HepG2 (cell line): ENCODE measurements around the gene RBM28. TPM values are rescaled to one million over a fixed set of nuclear protein-coding genes. Genes with fewer than 3 reads are reported as not detected.

Experiments
- ATAC-seq: fragments of 200-7000 bp; cut with Tn5 transposase; 3 replicates; pipeline ENCODE4 v1.9.1; 2020; ENCODE audit warnings: mild to moderate bottlenecking, moderate library complexity
- BruUV-seq: library from RNA; stranded (reverse); fragments of 400-500 nt; replicated peaks from 2 replicates; lab custom pipeline; 2021; lab: Mats Ljungman, UMichigan
- CTCF ChIA-PET: fragments of 300-600 bp; formaldehyde crosslinking; extraction: SDS; loops from one replicate; lab custom pipeline; 2021; ENCODE audit warnings: low total read pairs, inconsistent platforms, low intra/inter-chr PET ratio; lab: Yijun Ruan, JAX
- POLR2A ChIA-PET: fragments of 350-600 bp; sonication (Branson Sonifier 250); formaldehyde crosslinking; loops from one replicate; lab custom pipeline; 2020; ENCODE audit warnings: antibody characterized with exemption, inconsistent platforms; lab: Yijun Ruan, JAX
- DNase-seq: peaks from one replicate; pipeline ENCODE4 v3.0.0-alpha.2; 2015; ENCODE audit warnings: low spot score
- FAIRE-seq: peaks from 3 replicates; lab custom pipeline; 2011; peaks lifted over from hg19 to GRCh38; lab: Jason Lieb, UNC
- H2AFZ ChIP-seq: one replicate; pipeline ENCODE4 v1.6.1; 2011; ENCODE audit warnings: low read length, inconsistent platforms
- H3K27ac ChIP-seq: fragments of 300-600 bp; 3 replicates; pipeline ENCODE4 v1.8.0; 2011; ENCODE audit warnings: mixed run types, mild to moderate bottlenecking, mixed read lengths, low read length, inconsistent platforms; ENCODE audit not compliant: insufficient read depth; ENCODE audit errors: extremely low read length
- H3K27me3 ChIP-seq, 2 experiments: fragments of 200-600 bp in 1 of 2; 2 replicates in 1 of 2; 3 replicates in 1 of 2; pipeline versions ENCODE4 v1.6.0 to v1.8.0; 2011; ENCODE audit warnings: low read length in 2 of 2, mild to moderate bottlenecking in 2 of 2, moderate library complexity in 2 of 2, inconsistent platforms in 1 of 2; ENCODE audit not compliant: insufficient read depth in 2 of 2, control insufficient read depth in 1 of 2
- H3K36me3 ChIP-seq, 2 experiments: fragments of 200-600 bp in 1 of 2; replicated peaks in 1 of 2; 2 replicates in 1 of 2; 3 replicates in 1 of 2; pipeline versions ENCODE4 v1.5.1 to v1.8.0; 2011; ENCODE audit warnings: low read length in 2 of 2, inconsistent platforms in 1 of 2; ENCODE audit not compliant: insufficient read depth in 2 of 2, control insufficient read depth in 1 of 2
- H3K4me1 ChIP-seq: 2 replicates; pipeline ENCODE4 v1.5.1; 2012; ENCODE audit warnings: low read length, inconsistent platforms; ENCODE audit not compliant: insufficient read depth
- H3K4me2 ChIP-seq: 2 replicates; pipeline ENCODE4 v1.6.0; 2011; ENCODE audit warnings: low read depth, low read length, inconsistent platforms
- H3K4me3 ChIP-seq, 3 experiments: fragments of 200-600 bp in 1 of 3; sonication (generic), shearing (Covaris generic) in 1 of 3; replicated peaks in 1 of 3; 2 replicates each; pipeline ENCODE4 v1.5.1; 2011 to 2016; ENCODE audit warnings: low read length in 3 of 3, inconsistent platforms in 2 of 3, low read depth in 2 of 3, mild to moderate bottlenecking in 2 of 3, control low read depth in 1 of 3, mixed read lengths in 1 of 3; ENCODE audit not compliant: insufficient read depth in 1 of 3
- H3K79me2 ChIP-seq: one replicate; pipeline ENCODE4 v1.6.1; 2011; ENCODE audit warnings: low read length, inconsistent platforms; ENCODE audit not compliant: insufficient read depth
- H3K9ac ChIP-seq: 2 replicates; pipeline ENCODE4 v1.6.0; 2011; ENCODE audit warnings: mild to moderate bottlenecking, low read depth, low read length, inconsistent platforms; ENCODE audit not compliant: insufficient read depth
- H3K9me3 ChIP-seq: 2 replicates; pipeline ENCODE4 v1.5.1; 2012; ENCODE audit warnings: mild to moderate bottlenecking, low read length
- H4K20me1 ChIP-seq: 2 replicates; pipeline ENCODE4 v1.6.0; 2011; ENCODE audit warnings: inconsistent platforms, mild to moderate bottlenecking, low read length, moderate library complexity; ENCODE audit not compliant: insufficient read depth
- AGO2 ChIP-seq: fragments of 200-400 bp; formaldehyde crosslinking; optimal IDR thresholded peaks from 2 replicates; pipeline ENCODE3; 2017; ENCODE audit warnings: mild to moderate bottlenecking, low read depth, low read length, moderate library complexity
- HDAC6 ChIP-seq: fragments of 200-600 bp; sonication (generic); IDR thresholded peaks from 2 replicates; pipeline ENCODE4 v1.7.0; 2017; ENCODE audit warnings: mild to moderate bottlenecking, antibody characterized with exemption, low read length, low read depth
- MAZ ChIP-seq, 2 experiments: sonication (generic) in 1 of 2; formaldehyde crosslinking in 1 of 2; IDR thresholded peaks; 2 replicates each; pipeline versions ENCODE4 v1.5.0 to v1.6.1; 2012 to 2020; ENCODE audit warnings: low read depth in 2 of 2, mild to moderate bottlenecking in 2 of 2, borderline replicate concordance in 1 of 2, improper control_type of control experiment in 1 of 2, low read length in 1 of 2, missing genetic modification reagents in 1 of 2, moderate library complexity in 1 of 2
- MIER2 ChIP-seq: IDR thresholded peaks from 2 replicates; pipeline ENCODE4 v1.6.1; 2016; ENCODE audit warnings: missing biosample characterization, missing genetic modification reagents
- PHF8 ChIP-seq: sonication (generic); formaldehyde crosslinking; IDR thresholded peaks from 2 replicates; pipeline ENCODE4 v1.5.0; 2020; ENCODE audit warnings: missing genetic modification reagents
- PPARG ChIP-seq: conservative IDR thresholded peaks from 2 replicates; pipeline ENCODE4 v1.6.1; 2016; ENCODE audit warnings: missing biosample characterization, missing genetic modification reagents
- SRSF9 ChIP-seq: fragments of 200-400 bp; formaldehyde crosslinking; IDR thresholded peaks from 2 replicates; pipeline ENCODE4 v1.6.1; 2018; ENCODE audit warnings: borderline replicate concordance, mild to moderate bottlenecking, low read depth, low read length; ENCODE audit not compliant: insufficient read depth, poor library complexity, severe bottlenecking
- ZBTB7B ChIP-seq: sonication (generic); formaldehyde crosslinking; IDR thresholded peaks from 2 replicates; pipeline ENCODE4 v1.4.0; 2020; ENCODE audit warnings: missing genetic modification reagents
- ZFX ChIP-seq: sonication (generic); formaldehyde crosslinking; IDR thresholded peaks from 2 replicates; pipeline ENCODE4 v1.4.0; 2020; ENCODE audit warnings: mild to moderate bottlenecking, low read depth, missing genetic modification reagents, moderate library complexity
- ZNF234 ChIP-seq: sonication (generic); formaldehyde crosslinking; conservative IDR thresholded peaks from 2 replicates; pipeline ENCODE4 v1.5.1; 2020; ENCODE audit warnings: mild to moderate bottlenecking, missing genetic modification reagents
- ZNF570 ChIP-seq: sonication (generic); formaldehyde crosslinking; IDR thresholded peaks from 2 replicates; pipeline ENCODE4 v1.4.0; 2020; ENCODE audit warnings: mild to moderate bottlenecking, missing genetic modification reagents, borderline replicate concordance
- ZNF775 ChIP-seq: sonication (generic); formaldehyde crosslinking; IDR thresholded peaks from 2 replicates; pipeline ENCODE4 v1.4.0; 2020; ENCODE audit warnings: missing genetic modification reagents, mild to moderate bottlenecking, moderate library complexity, borderline replicate concordance
- ZSCAN31 ChIP-seq: sonication (generic); formaldehyde crosslinking; IDR thresholded peaks from 2 replicates; pipeline ENCODE4 v1.5.0; 2020; ENCODE audit warnings: low read depth, mild to moderate bottlenecking, missing genetic modification reagents
- WGBS: methylation state at CpG from one replicate; pipeline ENCODE4 v1.1.6; 2017; ENCODE audit warnings: low lambda C conversion rate; 5-methylcytosine and 5-hydroxymethylcytosine counted together
- in situ Hi-C: cut with HindIII; loops from 2 replicates; pipeline ENCODE4 v1.10.0; 2017; ENCODE audit warnings: low pct_unique_long_range_greater_than_20kb; ENCODE audit not compliant: extremely low pct_ligation_motif_present
- intact Hi-C: fragments of 100-400 bp; cut with micrococcal nuclease; formaldehyde crosslinking; loops from one replicate; pipeline ENCODE4 v1.10.0; 2022; ENCODE audit not compliant: unreplicated experiment
- polyA plus RNA-seq, 8 experiments: library from polyadenylated mRNA; depleted of rRNA in 3 of 8; stranded (reverse) in 7 of 8; unstranded in 1 of 8; fragments of >200 nt; fragmentation: Illumina TruSeq in 4 of 8; extraction: Trizol in 4 of 8; gene quantifications; 2 replicates each; pipeline versions ENCODE4 v1.2.1 to v1.2.3, GENCODE V29; 2011 to 2016; ENCODE audit warnings: low read depth in 4 of 8, missing spikeins in 1 of 8, mixed read lengths in 1 of 8; ENCODE audit not compliant: insufficient read depth in 1 of 8
- total RNA-seq, 5 experiments: library from RNA; depleted of rRNA; stranded (reverse); fragments of >200 nt; fragmentation: Illumina TruSeq; extraction: Trizol; gene quantifications; 2 replicates each; pipeline ENCODE4 v1.2.3, GENCODE V29; 2016; ENCODE audit warnings: low read depth in 1 of 5
- TF ChIP-seq, protein P1 (sequence below): sonication (generic); formaldehyde crosslinking; IDR thresholded peaks from 2 replicates; pipeline ENCODE4 v1.9.0; 2021; ENCODE audit warnings: missing genetic modification reagents, borderline replicate concordance
- TF ChIP-seq, protein P2 (sequence below): sonication (generic); formaldehyde crosslinking; IDR thresholded peaks from 2 replicates; pipeline ENCODE4 v1.8.1; 2023; ENCODE audit warnings: missing genetic modification reagents, mild to moderate bottlenecking, borderline replicate concordance
- TF ChIP-seq, protein P3 (sequence below): sonication (generic); formaldehyde crosslinking; IDR thresholded peaks from 2 replicates; pipeline ENCODE4 v1.8.0; 2022; ENCODE audit warnings: missing genetic modification reagents, mild to moderate bottlenecking, inconsistent platforms, borderline replicate concordance
- TF ChIP-seq, protein P4 (sequence below): IDR thresholded peaks from 2 replicates; pipeline ENCODE4 v1.6.1; 2012; ENCODE audit warnings: inconsistent platforms
- TF ChIP-seq, protein P5 (sequence below): sonication (generic); formaldehyde crosslinking; IDR thresholded peaks from 2 replicates; pipeline ENCODE4 v1.8.0; 2022; ENCODE audit warnings: missing genetic modification reagents, low read depth, mild to moderate bottlenecking, borderline replicate concordance

RBM28 gene
- total and polyA plus RNA-seq, 2 of the 13 experiments (the other 11 are each of a cell fraction or from before 2014, with no cell fraction given): 20.5 to 49.0 TPM

DNA sequence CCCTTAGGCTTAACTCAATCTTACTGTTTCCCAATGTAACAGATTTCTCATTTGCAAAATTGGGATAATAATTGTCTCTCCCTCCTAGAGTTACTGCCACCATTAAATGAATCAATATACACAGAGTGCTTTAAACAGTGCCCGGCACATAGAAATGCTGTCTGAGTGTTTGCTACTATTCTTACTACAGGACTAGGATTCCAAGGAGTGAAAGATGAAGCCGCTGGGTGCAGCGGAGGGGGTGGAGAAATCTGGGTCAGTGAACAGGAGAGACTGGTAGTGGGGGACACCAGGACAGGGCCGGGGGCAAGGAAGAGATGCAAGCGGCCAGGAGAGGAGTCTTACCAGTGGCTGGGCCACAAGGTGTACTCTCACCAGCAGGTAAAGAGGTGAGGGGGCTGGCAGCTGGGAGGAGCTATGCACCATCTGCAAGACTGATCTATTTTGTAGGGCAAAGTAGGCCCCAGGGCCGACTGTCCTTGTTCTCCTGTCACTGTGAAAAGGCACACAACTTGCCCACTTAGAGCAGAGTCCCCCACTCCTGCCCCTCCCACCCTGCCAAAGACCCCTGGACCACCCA lies 36.3 kb upstream of the RBM28 start:
- no peak for DNase-seq
- BruUV-seq: no TSS peak
- H3K27ac ChIP-seq: no peak overlapping the region
- H2AFZ ChIP-seq: no peak overlapping the region
- FAIRE-seq: no peak
- no peak for ATAC-seq
- ChIA-PET POLR2A (no interaction called here), CTCF (no interaction called here)
- no peaks in the 10 kb centered on the region for H3K36me3 ChIP-seq
- H3K79me2 ChIP-seq: no peaks in the 10 kb centered on the region
- in situ Hi-C loops: loop anchor here (5.0 kb wide), 1 partner anchor 33 kb away; no protein-coding TSS in a partner anchor
- intact Hi-C loops: no loop called here
- no peaks in the 10 kb centered on the region for H3K4me1 ChIP-seq
- no peak overlapping the region for H3K4me3 ChIP-seq
- no peak overlapping the region for H3K4me2 ChIP-seq
- no peak for TF ChIP-seq MAZ (IDR thresholded peaks at IDR 0.05; ENCODE audit: borderline replicate concordance, low read depth, low read length)
- TF ChIP-seq MAZ (CRISPR knock-in tag; IDR thresholded peaks at IDR 0.05; ENCODE audit: low read depth): no peak
- TF ChIP-seq ZSCAN31: no peak
- TF ChIP-seq, protein P1, sequence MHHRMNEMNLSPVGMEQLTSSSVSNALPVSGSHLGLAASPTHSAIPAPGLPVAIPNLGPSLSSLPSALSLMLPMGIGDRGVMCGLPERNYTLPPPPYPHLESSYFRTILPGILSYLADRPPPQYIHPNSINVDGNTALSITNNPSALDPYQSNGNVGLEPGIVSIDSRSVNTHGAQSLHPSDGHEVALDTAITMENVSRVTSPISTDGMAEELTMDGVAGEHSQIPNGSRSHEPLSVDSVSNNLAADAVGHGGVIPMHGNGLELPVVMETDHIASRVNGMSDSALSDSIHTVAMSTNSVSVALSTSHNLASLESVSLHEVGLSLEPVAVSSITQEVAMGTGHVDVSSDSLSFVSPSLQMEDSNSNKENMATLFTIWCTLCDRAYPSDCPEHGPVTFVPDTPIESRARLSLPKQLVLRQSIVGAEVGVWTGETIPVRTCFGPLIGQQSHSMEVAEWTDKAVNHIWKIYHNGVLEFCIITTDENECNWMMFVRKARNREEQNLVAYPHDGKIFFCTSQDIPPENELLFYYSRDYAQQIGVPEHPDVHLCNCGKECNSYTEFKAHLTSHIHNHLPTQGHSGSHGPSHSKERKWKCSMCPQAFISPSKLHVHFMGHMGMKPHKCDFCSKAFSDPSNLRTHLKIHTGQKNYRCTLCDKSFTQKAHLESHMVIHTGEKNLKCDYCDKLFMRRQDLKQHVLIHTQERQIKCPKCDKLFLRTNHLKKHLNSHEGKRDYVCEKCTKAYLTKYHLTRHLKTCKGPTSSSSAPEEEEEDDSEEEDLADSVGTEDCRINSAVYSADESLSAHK (CRISPR knock-in tag): no peak
- TF ChIP-seq SRSF9: no peak
- no peak for TF ChIP-seq ZNF570 (CRISPR knock-in tag)
- TF ChIP-seq MIER2: no peak
- TF ChIP-seq AGO2: no peak
- TF ChIP-seq, protein P2, sequence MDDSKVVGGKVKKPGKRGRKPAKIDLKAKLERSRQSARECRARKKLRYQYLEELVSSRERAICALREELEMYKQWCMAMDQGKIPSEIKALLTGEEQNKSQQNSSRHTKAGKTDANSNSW (CRISPR knock-in tag): no peak
- no peak for TF ChIP-seq HDAC6
- TF ChIP-seq, protein P3, sequence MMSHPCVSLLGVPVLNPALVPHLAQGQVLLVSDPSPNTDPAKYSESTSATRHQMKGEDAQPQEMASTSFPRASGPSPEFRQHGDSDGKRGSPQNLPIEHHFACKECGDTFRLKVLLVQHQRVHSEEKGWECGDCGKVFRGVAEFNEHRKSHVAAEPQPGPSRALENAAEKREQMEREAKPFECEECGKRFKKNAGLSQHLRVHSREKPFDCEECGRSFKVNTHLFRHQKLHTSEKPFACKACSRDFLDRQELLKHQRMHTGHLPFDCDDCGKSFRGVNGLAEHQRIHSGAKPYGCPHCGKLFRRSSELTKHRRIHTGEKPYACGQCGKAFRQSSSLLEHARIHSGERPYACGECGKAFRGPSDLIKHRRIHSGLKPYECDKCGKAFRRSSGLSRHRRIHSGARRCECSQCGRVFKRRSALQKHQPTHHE: no peak
- TF ChIP-seq, protein P4, sequence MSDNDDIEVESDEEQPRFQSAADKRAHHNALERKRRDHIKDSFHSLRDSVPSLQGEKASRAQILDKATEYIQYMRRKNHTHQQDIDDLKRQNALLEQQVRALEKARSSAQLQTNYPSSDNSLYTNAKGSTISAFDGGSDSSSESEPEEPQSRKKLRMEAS: no peak
- no peak for TF ChIP-seq ZFX (CRISPR knock-in tag)
- no peak for TF ChIP-seq ZNF234 (CRISPR knock-in tag)
- TF ChIP-seq, protein P5, sequence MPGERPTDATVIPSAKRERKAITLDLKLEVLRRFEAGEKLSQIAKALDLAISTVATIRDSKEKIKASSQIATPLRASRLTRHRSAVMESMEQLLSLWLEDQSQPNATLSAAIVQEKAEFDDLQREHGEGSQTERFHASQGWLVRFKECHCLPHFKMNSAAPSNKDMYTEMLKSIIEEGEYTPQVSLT: no peak
- TF ChIP-seq PPARG (CRISPR knock-in tag): no peak
- no peak for TF ChIP-seq ZNF775 (CRISPR knock-in tag)
- no peak for TF ChIP-seq PHF8 (CRISPR knock-in tag)
- TF ChIP-seq ZBTB7B: no peak
- peaks cover 1 to 23% of the 10 kb centered on the region in 2 experiments; a peak in 3 of 5 replicates for H3K27me3 ChIP-seq
- 0 out of 2 replicates have a peak, but pooled peaks cover 2% of the 10 kb centered on the region for H4K20me1 ChIP-seq
- WGBS: 40% methylated on average over 5 of the region's 6 CpGs
- H3K9me3 ChIP-seq: no peaks in the 10 kb centered on the region
- no peak overlapping the region for H3K9ac ChIP-seq
